HCT116 (cell line): ENCODE results near the gene FMN1.

Source experiments
- CEBPB ChIP-seq: IDR thresholded peaks from 2 replicates; pipeline ENCODE4 v1.6.1; 2012; ENCODE audit warnings: low read depth
- EGR1 ChIP-seq: IDR thresholded peaks from 2 replicates; pipeline ENCODE4 v1.6.1; 2012; ENCODE audit warnings: low read depth
- EZH2 ChIP-seq: fragments of 200-600 bp; sonication (generic); IDR thresholded peaks from 2 replicates; pipeline ENCODE4 v1.6.1; 2017; ENCODE audit warnings: antibody characterized with exemption, mixed run types
- EZH2phosphoT487 ChIP-seq: fragments of 200-600 bp; IDR thresholded peaks from 2 replicates; pipeline ENCODE4 v1.6.1; 2018; ENCODE audit warnings: antibody characterized with exemption, borderline replicate concordance
- POLR2A ChIP-seq: IDR thresholded peaks from 2 replicates; pipeline ENCODE4 v1.7.0; 2011; ENCODE audit warnings: borderline replicate concordance; ENCODE audit not compliant: insufficient read depth, insufficient read length; ENCODE audit errors: extremely low read depth
- POLR2AphosphoS5 ChIP-seq: IDR thresholded peaks from 2 replicates; pipeline ENCODE4 v1.6.1; 2011; ENCODE audit warnings: mild to moderate bottlenecking, low read depth, low read length, moderate library complexity
- RAD21 ChIP-seq: IDR thresholded peaks from 2 replicates; pipeline ENCODE4 v1.6.1; 2012; ENCODE audit warnings: low read depth, mild to moderate bottlenecking
- YY1 ChIP-seq: IDR thresholded peaks from 2 replicates; pipeline ENCODE4 v1.6.1; 2011; ENCODE audit warnings: low read length, low read depth, moderate library complexity, mild to moderate bottlenecking; ENCODE audit not compliant: insufficient replicate concordance; ENCODE audit errors: extremely low read depth
- TF ChIP-seq, protein P1 (sequence below), 3 experiments: fragments of 200-600 bp in 1 of 3; sonication (generic) in 1 of 3; IDR thresholded peaks in 2 of 3; conservative IDR thresholded peaks in 1 of 3; 2 replicates each; pipeline ENCODE4 v1.5.1; 2012 to 2017; ENCODE audit warnings: low read depth in 2 of 3, low read length in 2 of 3, antibody characterized with exemption in 1 of 3, borderline replicate concordance in 1 of 3, control low read depth in 1 of 3, mild to moderate bottlenecking in 1 of 3, mixed read lengths in 1 of 3, mixed run types in 1 of 3, moderate library complexity in 1 of 3; ENCODE audit not compliant: insufficient read depth in 1 of 3
- TF ChIP-seq, protein P2 (sequence below): IDR thresholded peaks from 2 replicates; pipeline ENCODE4 v1.6.1; 2012; ENCODE audit warnings: low read depth
- TF ChIP-seq, protein P3 (sequence below): IDR thresholded peaks from 2 replicates; pipeline ENCODE4 v1.6.1; 2012
- TF ChIP-seq, protein P4 (sequence below): IDR thresholded peaks from 2 replicates; pipeline ENCODE4 v1.6.1; 2012

DNA sequence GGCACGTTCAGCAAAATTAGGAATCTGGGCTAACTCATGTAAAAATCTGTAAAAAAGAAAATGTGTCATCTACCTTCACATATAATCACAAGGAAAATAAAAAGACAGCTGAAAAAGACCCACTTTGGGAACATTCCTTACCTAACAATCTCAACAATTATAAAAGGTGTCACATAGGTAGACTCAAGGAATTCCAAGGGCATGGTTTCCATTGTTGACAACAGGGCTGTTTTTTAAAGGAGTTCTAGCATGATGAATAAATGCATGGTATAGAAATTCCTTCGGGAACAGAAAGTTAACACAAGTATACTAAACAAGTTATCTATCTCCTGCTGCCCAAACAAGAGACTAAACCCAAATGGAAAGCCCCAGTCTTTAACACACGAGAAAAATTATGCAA lies 292.5 kb downstream of the FMN1 start:
- no peak for TF ChIP-seq CEBPB
- TF ChIP-seq POLR2A, result no peak
- TF ChIP-seq, protein P1, sequence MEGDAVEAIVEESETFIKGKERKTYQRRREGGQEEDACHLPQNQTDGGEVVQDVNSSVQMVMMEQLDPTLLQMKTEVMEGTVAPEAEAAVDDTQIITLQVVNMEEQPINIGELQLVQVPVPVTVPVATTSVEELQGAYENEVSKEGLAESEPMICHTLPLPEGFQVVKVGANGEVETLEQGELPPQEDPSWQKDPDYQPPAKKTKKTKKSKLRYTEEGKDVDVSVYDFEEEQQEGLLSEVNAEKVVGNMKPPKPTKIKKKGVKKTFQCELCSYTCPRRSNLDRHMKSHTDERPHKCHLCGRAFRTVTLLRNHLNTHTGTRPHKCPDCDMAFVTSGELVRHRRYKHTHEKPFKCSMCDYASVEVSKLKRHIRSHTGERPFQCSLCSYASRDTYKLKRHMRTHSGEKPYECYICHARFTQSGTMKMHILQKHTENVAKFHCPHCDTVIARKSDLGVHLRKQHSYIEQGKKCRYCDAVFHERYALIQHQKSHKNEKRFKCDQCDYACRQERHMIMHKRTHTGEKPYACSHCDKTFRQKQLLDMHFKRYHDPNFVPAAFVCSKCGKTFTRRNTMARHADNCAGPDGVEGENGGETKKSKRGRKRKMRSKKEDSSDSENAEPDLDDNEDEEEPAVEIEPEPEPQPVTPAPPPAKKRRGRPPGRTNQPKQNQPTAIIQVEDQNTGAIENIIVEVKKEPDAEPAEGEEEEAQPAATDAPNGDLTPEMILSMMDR (IDR thresholded peaks at IDR 0.05 in 2 of 3, conservative IDR thresholded peaks at IDR 0.05 in 1 of 3; ENCODE audit: borderline replicate concordance in 1 of 3, insufficient read depth in 1 of 3, low read depth in 2 of 3, low read length in 2 of 3), result no peak
- TF ChIP-seq YY1, result no peak
- TF ChIP-seq, protein P2, sequence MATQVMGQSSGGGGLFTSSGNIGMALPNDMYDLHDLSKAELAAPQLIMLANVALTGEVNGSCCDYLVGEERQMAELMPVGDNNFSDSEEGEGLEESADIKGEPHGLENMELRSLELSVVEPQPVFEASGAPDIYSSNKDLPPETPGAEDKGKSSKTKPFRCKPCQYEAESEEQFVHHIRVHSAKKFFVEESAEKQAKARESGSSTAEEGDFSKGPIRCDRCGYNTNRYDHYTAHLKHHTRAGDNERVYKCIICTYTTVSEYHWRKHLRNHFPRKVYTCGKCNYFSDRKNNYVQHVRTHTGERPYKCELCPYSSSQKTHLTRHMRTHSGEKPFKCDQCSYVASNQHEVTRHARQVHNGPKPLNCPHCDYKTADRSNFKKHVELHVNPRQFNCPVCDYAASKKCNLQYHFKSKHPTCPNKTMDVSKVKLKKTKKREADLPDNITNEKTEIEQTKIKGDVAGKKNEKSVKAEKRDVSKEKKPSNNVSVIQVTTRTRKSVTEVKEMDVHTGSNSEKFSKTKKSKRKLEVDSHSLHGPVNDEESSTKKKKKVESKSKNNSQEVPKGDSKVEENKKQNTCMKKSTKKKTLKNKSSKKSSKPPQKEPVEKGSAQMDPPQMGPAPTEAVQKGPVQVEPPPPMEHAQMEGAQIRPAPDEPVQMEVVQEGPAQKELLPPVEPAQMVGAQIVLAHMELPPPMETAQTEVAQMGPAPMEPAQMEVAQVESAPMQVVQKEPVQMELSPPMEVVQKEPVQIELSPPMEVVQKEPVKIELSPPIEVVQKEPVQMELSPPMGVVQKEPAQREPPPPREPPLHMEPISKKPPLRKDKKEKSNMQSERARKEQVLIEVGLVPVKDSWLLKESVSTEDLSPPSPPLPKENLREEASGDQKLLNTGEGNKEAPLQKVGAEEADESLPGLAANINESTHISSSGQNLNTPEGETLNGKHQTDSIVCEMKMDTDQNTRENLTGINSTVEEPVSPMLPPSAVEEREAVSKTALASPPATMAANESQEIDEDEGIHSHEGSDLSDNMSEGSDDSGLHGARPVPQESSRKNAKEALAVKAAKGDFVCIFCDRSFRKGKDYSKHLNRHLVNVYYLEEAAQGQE, result no peak
- TF ChIP-seq, protein P3, sequence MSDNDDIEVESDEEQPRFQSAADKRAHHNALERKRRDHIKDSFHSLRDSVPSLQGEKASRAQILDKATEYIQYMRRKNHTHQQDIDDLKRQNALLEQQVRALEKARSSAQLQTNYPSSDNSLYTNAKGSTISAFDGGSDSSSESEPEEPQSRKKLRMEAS, result no peak
- TF ChIP-seq POLR2AphosphoS5, result no peak
- TF ChIP-seq, protein P4, sequence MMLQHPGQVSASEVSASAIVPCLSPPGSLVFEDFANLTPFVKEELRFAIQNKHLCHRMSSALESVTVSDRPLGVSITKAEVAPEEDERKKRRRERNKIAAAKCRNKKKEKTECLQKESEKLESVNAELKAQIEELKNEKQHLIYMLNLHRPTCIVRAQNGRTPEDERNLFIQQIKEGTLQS, result no peak
- no peak for TF ChIP-seq EZH2
- no peak for TF ChIP-seq EGR1
- no peak for TF ChIP-seq EZH2phosphoT487
- no peak for TF ChIP-seq RAD21
